Measurements from ENCODE around the gene NUDT3. TPM values are rescaled to one million over a fixed set of nuclear protein-coding genes. Genes with fewer than 3 reads are reported as not detected.

Gene NUDT3
- total RNA-seq, 1 donor from 2014 or later: 33.3 TPM

GRCh38 chr6:34339432-34339831, 53.0 kb downstream of the NUDT3 start:
- no peak for DNase-seq (ENCODE audit: low spot score in 2 of 2, unreplicated experiment in 2 of 2)
- Mint-ChIP-seq H3K4me3 (no peak overlapping the region), H3K27me3 (ENCODE audit: low read depth) (no peaks in the 10 kb centered on the region), H3K27ac (no peak overlapping the region), H3K9me3 (peaks cover 5% of the 10 kb centered on the region), H3K4me1 (peaks cover 45% of the 10 kb centered on the region), H3K36me3 (peaks cover 4% of the 10 kb centered on the region)
- no peak for TF ChIP-seq CTCF (IDR thresholded peaks at IDR 0.05; ENCODE audit: unreplicated experiment)

- Mint-ChIP-seq H3K4me3 (no peak overlapping the region), H3K9me3 (no peaks in the 10 kb centered on the region), H3K4me1 (peaks cover 47% of the 10 kb centered on the region), H3K36me3 (peaks cover 2% of the 10 kb centered on the region), H3K27ac (no peak overlapping the region), H3K27me3 (ENCODE audit: low read depth) (no peaks in the 10 kb centered on the region)
- DNase-seq (ENCODE audit: low spot score in 2 of 2, unreplicated experiment in 2 of 2): no peak
- no peak for TF ChIP-seq CTCF (IDR thresholded peaks at IDR 0.05; ENCODE audit: unreplicated experiment)
These were observed 53.7 kb downstream of the NUDT3 start for GRCh38 chr6:34338811-34339210.

GRCh38 chr6:34338377-34338776, 54.1 kb downstream of the NUDT3 start:
- TF ChIP-seq CTCF (IDR thresholded peaks at IDR 0.05; ENCODE audit: unreplicated experiment): no peak
- H3K4me1 Mint-ChIP-seq: peaks cover 47% of the 10 kb centered on the region
- H3K27ac Mint-ChIP-seq: peak overlapping the region; percentile 85
- no peak overlapping the region for H3K4me3 Mint-ChIP-seq
- DNase-seq (ENCODE audit: low spot score in 2 of 2, unreplicated experiment in 2 of 2): no peak
- peaks cover 2% of the 10 kb centered on the region for H3K36me3 Mint-ChIP-seq
- no peaks in the 10 kb centered on the region for H3K9me3 Mint-ChIP-seq
- H3K27me3 Mint-ChIP-seq (ENCODE audit: low read depth): no peaks in the 10 kb centered on the region

GRCh38 chr6:34334796-34335416, 57.6 kb downstream of the NUDT3 start:
- H3K36me3 Mint-ChIP-seq: peaks cover 2% of the 10 kb centered on the region
- DNase-seq (ENCODE audit: low spot score in 2 of 2, unreplicated experiment in 2 of 2): no peak
- H3K27ac Mint-ChIP-seq: peak overlapping the region; percentile 74
- no peak for TF ChIP-seq CTCF (IDR thresholded peaks at IDR 0.05; ENCODE audit: unreplicated experiment)
- H3K4me3 Mint-ChIP-seq: no peak overlapping the region
- no peaks in the 10 kb centered on the region for H3K9me3 Mint-ChIP-seq
- peaks cover 41% of the 10 kb centered on the region for H3K4me1 Mint-ChIP-seq
- no peaks in the 10 kb centered on the region for H3K27me3 Mint-ChIP-seq (ENCODE audit: low read depth)

- DNase-seq (ENCODE audit: low spot score in 2 of 2, unreplicated experiment in 2 of 2): no peak
- H3K9me3 Mint-ChIP-seq: no peaks in the 10 kb centered on the region
- H3K27me3 Mint-ChIP-seq (ENCODE audit: low read depth): no peaks in the 10 kb centered on the region
- no peak overlapping the region for H3K27ac Mint-ChIP-seq
- peaks cover 2% of the 10 kb centered on the region for H3K36me3 Mint-ChIP-seq
- no peak overlapping the region for H3K4me3 Mint-ChIP-seq
- no peak for TF ChIP-seq CTCF (IDR thresholded peaks at IDR 0.05; ENCODE audit: unreplicated experiment)
- peaks cover 32% of the 10 kb centered on the region for H3K4me1 Mint-ChIP-seq
These were observed 58.6 kb downstream of the NUDT3 start for GRCh38 chr6:34333858-34334257.

Data from mesothelial cell of epicardium (in vitro differentiated cells).